HEK293T (cell line): Measurements from ENCODE around the gene RAB5IF.
A peak's percentile ranks its signal among the peaks of the same experiment; 100 is the strongest.

Experiments
- CTCF ChIA-PET: fragments of 350-600 bp; formaldehyde crosslinking; extraction: SDS; loops from one replicate; lab custom pipeline; 2021; ENCODE audit warnings: antibody characterized with exemption, inconsistent platforms; lab: Yijun Ruan, JAX
- POLR2A ChIA-PET: fragments of 350-600 bp; formaldehyde crosslinking; extraction: SDS; loops from one replicate; lab custom pipeline; 2020; ENCODE audit warnings: antibody characterized with exemption, inconsistent platforms; lab: Yijun Ruan, JAX
- DNase-seq: peaks from one replicate; pipeline ENCODE4 v3.0.0; 2012; ENCODE audit warnings: mixed read lengths; ENCODE audit errors: extremely low spot score
- ARNT ChIP-seq: fragments of 450-650 bp; IDR thresholded peaks from 2 replicates; pipeline ENCODE4 v1.6.1; 2017; ENCODE audit warnings: mild to moderate bottlenecking
- BHLHE40 ChIP-seq: fragments of 450-650 bp; IDR thresholded peaks from 2 replicates; pipeline ENCODE4 v1.6.1; 2016; ENCODE audit warnings: mild to moderate bottlenecking, moderate library complexity, borderline replicate concordance
- CTBP1 ChIP-seq: fragments of 450-650 bp; IDR thresholded peaks from 2 replicates; pipeline ENCODE4 v1.6.1; 2016; ENCODE audit warnings: borderline replicate concordance
- ELF4 ChIP-seq: fragments of 450-650 bp; IDR thresholded peaks from 2 replicates; pipeline ENCODE4 v1.6.1; 2017; ENCODE audit warnings: antibody characterized with exemption
- FOXA1 ChIP-seq: fragments of 450-650 bp; IDR thresholded peaks from 2 replicates; pipeline ENCODE4 v1.6.1; 2016; ENCODE audit warnings: mild to moderate bottlenecking
- FOXK2 ChIP-seq: fragments of 450-650 bp; IDR thresholded peaks from 2 replicates; pipeline ENCODE4 v1.6.1; 2016; ENCODE audit warnings: mild to moderate bottlenecking
- FOXM1 ChIP-seq: fragments of 450-650 bp; IDR thresholded peaks from 2 replicates; pipeline ENCODE4 v1.6.1; 2017; ENCODE audit warnings: mild to moderate bottlenecking, borderline replicate concordance
- HDGF ChIP-seq: fragments of 450-650 bp; IDR thresholded peaks from 2 replicates; pipeline ENCODE4 v1.6.1; 2017; ENCODE audit warnings: antibody characterized with exemption, borderline replicate concordance
- L3MBTL2 ChIP-seq: fragments of 450-650 bp; conservative IDR thresholded peaks from 2 replicates; pipeline ENCODE4 v1.6.1; 2016; ENCODE audit warnings: mild to moderate bottlenecking
- LEF1 ChIP-seq: fragments of 450-650 bp; IDR thresholded peaks from 2 replicates; pipeline ENCODE4 v1.6.1; 2017; ENCODE audit warnings: mild to moderate bottlenecking, borderline replicate concordance
- NFRKB ChIP-seq: fragments of 450-650 bp; IDR thresholded peaks from 2 replicates; pipeline ENCODE4 v1.6.1; 2016; ENCODE audit warnings: mild to moderate bottlenecking, moderate library complexity
- SP1 ChIP-seq: fragments of 450-650 bp; IDR thresholded peaks from 2 replicates; pipeline ENCODE4 v1.6.1; 2017
- SUZ12 ChIP-seq: fragments of 450-650 bp; IDR thresholded peaks from 2 replicates; pipeline ENCODE4 v1.6.1; 2016; ENCODE audit warnings: mild to moderate bottlenecking
- TARDBP ChIP-seq: fragments of 450-650 bp; IDR thresholded peaks from 2 replicates; pipeline ENCODE4 v1.6.1; 2016
- ZNF384 ChIP-seq: fragments of 450-650 bp; IDR thresholded peaks from 2 replicates; pipeline ENCODE4 v1.6.1; 2016
- TF ChIP-seq, protein P1 (sequence below): fragments of 450-650 bp; IDR thresholded peaks from 2 replicates; pipeline ENCODE4 v1.6.1; 2016

RAB5IF gene

DNA sequence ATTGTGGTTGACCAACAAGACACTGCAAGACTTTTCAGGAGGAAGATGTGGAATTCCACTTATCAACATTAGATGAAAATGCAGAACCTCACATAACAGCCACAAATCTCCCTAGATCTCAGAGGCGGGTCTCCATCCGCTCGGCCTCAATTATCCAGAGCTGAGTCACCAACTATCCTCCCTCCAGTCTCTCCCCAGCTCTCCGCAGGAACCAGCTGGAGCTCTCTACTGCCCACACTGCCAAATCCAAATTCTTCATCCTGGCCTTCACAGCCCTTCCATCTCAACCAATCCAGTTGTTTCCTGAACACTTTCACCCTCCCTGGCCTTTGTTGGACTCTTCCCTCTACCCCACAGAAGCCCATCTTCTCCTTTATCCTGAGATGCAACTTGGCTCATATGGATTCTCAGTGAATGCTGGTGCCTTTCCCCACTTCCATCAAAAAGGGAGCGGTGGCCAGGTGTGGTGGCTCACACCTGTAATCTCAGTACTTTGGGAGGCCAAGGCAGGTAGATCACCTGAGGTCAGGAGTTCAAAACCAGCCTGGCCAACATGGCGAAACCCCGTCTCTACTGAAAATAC lies 35.6 kb upstream of the RAB5IF start:
- POLR2A ChIA-PET: interaction anchor here (0.8 to 4.0 kb wide), 2 partner anchors 35 to 36 kb away, joined by 3 to 29 read pairs; partner anchors contain the start of gene RAB5IF

DNA sequence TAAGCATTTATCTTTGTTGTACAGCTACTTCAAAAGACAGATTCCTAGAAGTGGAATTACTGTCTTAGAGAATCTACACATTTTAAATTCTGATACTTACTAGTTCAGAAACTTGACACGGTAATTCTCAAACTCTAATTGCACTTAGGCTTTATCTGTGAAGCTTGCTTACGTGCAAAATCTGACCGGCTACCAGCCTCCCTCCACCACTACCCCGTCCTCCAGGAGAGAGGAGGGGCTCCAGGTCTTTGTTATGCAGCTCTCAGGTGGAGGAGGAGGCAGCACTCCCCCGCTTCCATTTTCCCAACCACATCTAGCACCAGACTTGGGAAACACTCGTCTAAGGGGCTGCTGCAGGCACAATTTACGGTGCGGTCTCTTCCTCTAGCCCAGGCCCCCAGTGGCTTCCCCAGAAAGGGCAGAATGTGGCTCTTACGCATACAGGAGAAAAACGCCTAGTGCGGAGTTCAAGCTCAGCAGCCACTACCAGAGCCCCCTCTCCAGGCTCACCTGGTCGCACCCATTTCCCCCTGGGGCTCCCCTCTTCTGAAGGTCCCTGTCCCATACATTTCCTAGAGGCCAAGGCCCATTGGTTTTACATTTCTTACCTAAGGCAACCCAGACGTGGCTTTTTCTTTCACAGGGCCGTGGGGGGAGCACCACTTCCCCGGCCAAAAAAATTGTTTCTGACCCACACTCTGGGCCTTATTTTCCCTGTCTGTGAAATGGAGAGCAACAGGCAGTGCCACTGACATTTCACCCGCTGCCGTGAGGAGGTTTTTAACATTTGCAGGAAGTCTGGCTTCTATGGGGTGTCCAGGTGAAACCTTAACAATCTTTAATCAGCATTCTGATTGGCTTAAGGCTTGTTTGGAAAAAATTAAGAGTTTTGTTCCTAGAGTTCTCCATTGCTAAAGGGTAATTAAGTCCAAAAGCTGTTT lies 33.7 kb upstream of the RAB5IF start:
- ChIA-PET CTCF (interaction anchor here (0.6 kb wide), 2 partner anchors 11 to 87 kb away, joined by 3 to 4 read pairs; no protein-coding TSS in a partner anchor), POLR2A (interaction anchor here (0.8 to 4.0 kb wide), 8 partner anchors 9 to 33 kb away, joined by 3 to 29 read pairs (median 4); partner anchors contain the start of gene RAB5IF)
- peak; percentile 37 for DNase-seq
- TF ChIP-seq, protein P1, sequence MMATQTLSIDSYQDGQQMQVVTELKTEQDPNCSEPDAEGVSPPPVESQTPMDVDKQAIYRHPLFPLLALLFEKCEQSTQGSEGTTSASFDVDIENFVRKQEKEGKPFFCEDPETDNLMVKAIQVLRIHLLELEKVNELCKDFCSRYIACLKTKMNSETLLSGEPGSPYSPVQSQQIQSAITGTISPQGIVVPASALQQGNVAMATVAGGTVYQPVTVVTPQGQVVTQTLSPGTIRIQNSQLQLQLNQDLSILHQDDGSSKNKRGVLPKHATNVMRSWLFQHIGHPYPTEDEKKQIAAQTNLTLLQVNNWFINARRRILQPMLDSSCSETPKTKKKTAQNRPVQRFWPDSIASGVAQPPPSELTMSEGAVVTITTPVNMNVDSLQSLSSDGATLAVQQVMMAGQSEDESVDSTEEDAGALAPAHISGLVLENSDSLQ: no peak
- no peak for TF ChIP-seq TARDBP
- no peak for TF ChIP-seq FOXA1
- TF ChIP-seq FOXM1: no peak
- no peak for TF ChIP-seq CTBP1
- TF ChIP-seq L3MBTL2: no peak
- TF ChIP-seq HDGF: no peak
- no peak for TF ChIP-seq LEF1
- TF ChIP-seq FOXK2: no peak
- TF ChIP-seq SP1: no peak
- no peak for TF ChIP-seq SUZ12
- no peak for TF ChIP-seq NFRKB
- TF ChIP-seq ZNF384: no peak
- TF ChIP-seq BHLHE40: no peak
- TF ChIP-seq ELF4: no peak

More for the DNA sequence above, 35.6 kb upstream of the RAB5IF start:
- DNase-seq: peak; percentile 11
- CTCF ChIA-PET: interaction anchor here (1.0 kb wide), 1 partner anchor 23 kb away, joined by 3 read pairs; no protein-coding TSS in a partner anchor
- TF ChIP-seq NFRKB (no peak), CTBP1 (no peak), FOXA1 (no peak), HDGF (no peak), L3MBTL2 (no peak), ARNT (no peak), FOXM1 (no peak), SP1 (no peak), LEF1 (no peak), FOXK2 (no peak), ELF4 (no peak)
- TF ChIP-seq, protein P1: no peak

DNA sequence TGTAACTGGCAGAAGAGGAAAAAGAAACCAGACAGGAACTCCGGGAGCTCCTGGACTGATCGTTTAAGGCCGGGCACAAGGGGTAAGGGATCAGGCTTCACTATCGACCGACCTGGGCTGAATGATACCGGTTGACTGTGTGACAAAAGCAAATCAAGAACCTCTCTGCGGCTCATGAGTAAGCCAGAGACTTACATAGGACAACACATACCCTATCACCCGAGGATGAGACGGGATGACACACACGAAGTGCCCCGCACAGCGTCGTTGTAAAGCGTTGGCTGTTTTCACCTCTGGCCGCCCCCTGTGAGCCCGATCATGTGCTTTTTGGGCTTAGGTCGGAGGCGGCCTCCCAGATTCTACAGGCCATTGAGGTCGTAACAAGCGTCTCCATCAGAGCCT lies 32.9 kb upstream of the RAB5IF start:
- CTCF ChIA-PET: no interaction called here
- POLR2A ChIA-PET: interaction anchor here (0.6 to 4.0 kb wide), 7 partner anchors 11 to 32 kb away, joined by 3 to 29 read pairs (median 4); partner anchors contain the start of gene RAB5IF
- DNase-seq: peak; percentile 30
- TF ChIP-seq BHLHE40 (no peak), TARDBP (no peak), L3MBTL2 (peak; percentile 83; the same call in 1 of the 2 replicates)

DNA sequence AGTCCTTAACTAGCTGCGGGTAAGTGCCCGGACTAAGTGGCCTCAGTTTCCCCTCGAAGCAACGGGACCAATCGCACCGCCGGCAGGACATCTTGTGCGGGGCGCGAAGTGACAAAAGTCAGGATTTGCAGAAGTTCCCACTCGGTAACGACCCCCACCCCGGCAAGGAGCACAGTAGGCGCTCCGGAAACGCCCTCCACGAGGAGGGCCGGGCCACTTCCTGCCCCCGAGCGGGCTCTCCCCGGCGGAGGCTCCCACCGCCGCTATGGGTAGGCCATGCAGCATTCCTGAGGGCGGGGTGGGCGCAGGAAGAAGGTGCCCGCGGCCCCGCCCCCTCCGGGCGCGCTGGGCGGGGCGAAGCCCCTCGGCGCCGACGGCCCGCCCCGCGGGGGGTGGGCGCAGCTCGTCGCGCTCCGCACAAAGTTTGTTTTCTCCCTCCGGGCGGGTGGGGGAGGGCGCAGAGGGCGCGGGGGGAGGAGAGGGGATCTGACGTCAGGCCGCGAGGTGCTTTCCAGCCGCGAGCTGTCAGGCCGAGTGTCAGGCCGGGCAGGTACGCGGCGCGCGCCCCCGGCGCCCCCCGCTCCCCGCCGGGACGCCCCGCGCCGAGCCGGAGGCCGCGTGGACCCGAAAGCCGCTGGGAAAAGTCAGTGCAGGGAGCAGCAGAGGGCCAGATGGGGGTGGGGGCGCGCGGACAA lies 32.3 kb upstream of the RAB5IF start, which contains the start of gene TGIF2:
Gene TGIF2, plus strand, starts transcription at position 495 of the 695 bp plus-strand sequence. CDS start 5,178 bp downstream, outside the sequence.
- POLR2A ChIA-PET: interaction anchor here (0.6 to 4.0 kb wide), 6 partner anchors 12 to 157 kb away, joined by 3 to 29 read pairs (median 4); partner anchors contain the start of gene RAB5IF
- CTCF ChIA-PET: no interaction called here
- peak; percentile 97 for DNase-seq
- TF ChIP-seq, protein P1: no peak
- TF ChIP-seq L3MBTL2: peak; percentile 77
- no peak for TF ChIP-seq SP1
- no peak for TF ChIP-seq BHLHE40
- TF ChIP-seq ARNT: 0 out of 2 replicates have a peak, but pooled peaks have one; percentile 13
- no peak for TF ChIP-seq TARDBP
- TF ChIP-seq LEF1: peak; percentile 8; the same call in 1 of the 2 replicates
- TF ChIP-seq ELF4: no peak; the same call in 1 of the 2 replicates
- TF ChIP-seq CTBP1: no peak
- TF ChIP-seq FOXK2: no peak

DNA sequence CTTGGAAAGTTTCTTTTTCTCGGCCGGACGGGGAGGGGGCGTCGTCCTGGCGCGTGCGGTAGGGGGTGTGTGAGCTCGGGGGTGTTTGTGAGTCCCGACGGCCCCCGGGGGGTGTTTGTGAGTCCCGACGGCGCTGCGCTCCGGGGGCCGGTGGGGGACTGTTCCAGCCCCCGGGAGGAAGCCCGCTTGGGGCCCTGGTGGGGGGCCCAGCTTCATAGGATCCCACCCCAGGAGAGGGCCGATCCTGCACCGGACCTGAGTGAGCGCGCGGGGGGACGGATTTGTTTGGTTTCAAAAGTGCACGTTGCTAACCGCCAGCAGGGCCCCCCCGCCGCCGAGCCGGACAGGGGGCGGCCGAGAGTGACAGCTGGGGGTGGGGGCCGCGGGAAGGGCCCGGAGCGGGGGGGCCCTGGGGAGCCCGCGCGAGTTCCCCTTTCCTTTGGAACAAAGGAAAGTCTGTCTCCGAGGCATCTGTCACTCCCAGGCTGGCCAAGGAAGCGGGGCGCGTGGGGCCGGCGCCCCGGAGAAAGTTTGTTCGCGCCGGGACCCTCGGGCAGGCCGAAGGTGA lies 31.7 kb upstream of the RAB5IF start:
- ChIA-PET POLR2A (interaction anchor here (0.9 to 4.0 kb wide), 3 partner anchors 11 to 156 kb away, joined by 3 to 29 read pairs (median 15); partner anchors contain the start of gene RAB5IF), CTCF (no interaction called here)
- DNase-seq: no peak
- no peak for TF ChIP-seq NFRKB
- TF ChIP-seq ELF4: no peak
- no peak for TF ChIP-seq HDGF
- no peak for TF ChIP-seq ZNF384
- no peak for TF ChIP-seq LEF1
- no peak for TF ChIP-seq SP1
- TF ChIP-seq, protein P1: peak; percentile 60; the same call in 1 of the 2 replicates
- TF ChIP-seq ARNT: no peak
- peak; percentile 67; the same call in 1 of the 2 replicates for TF ChIP-seq FOXM1
- TF ChIP-seq SUZ12: no peak
- no peak for TF ChIP-seq L3MBTL2
- TF ChIP-seq TARDBP: no peak
- no peak for TF ChIP-seq FOXA1
- no peak for TF ChIP-seq FOXK2
- TF ChIP-seq CTBP1: no peak
- no peak for TF ChIP-seq BHLHE40
